ENCODE results near the gene CDC20. TPM values are rescaled to one million over a fixed set of nuclear protein-coding genes. Genes with fewer than 3 reads are reported as not detected.
"Not testable (repeated sequence)": the region's sequence is repeated elsewhere in the genome, so short reads cannot be mapped to it uniquely, and the experiment has no call there.

The CDC20 gene
- total RNA-seq, 2 experiments from 2014 or later = 130 to 141 TPM

DNA sequence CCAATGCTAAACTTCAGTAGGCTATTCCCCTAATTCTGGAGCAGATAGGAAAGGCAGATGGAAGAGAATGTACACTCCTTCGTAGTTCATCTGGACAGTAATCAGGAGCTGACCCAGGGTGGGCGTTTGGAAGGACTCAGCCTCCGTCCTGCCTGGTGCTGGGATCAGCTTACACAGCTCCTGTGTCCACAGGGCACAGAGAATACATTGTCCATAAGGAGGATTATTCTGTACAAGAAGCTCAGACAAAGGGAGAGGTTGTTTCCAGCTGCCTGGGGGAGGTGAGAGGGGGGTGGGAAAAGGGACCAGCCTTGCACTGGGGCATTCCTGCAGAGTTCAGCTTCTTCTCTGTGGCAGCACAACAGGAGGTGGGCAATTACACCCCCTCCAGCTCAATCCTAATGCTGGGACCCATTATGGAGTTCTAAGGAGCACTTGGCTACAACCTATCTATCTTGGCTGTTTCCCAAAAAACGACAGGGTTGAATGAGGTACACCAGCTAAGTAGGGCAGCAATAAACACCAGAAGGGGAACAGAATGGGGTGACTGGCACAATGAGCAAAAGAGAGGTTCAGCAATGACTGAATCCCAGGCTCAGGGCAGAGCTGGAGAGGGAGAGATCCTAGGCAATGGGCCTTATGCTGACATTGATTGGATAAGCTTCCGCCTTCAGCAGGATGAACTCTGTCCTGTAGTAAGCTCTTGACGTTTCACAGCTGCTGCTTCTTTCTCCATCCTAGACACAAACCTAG, 23.4 kb downstream of the CDC20 start:
- H3K9me3 Mint-ChIP-seq = no peaks in the 10 kb centered on the region
- H3K36me3 Mint-ChIP-seq (ENCODE audit: low read depth) = peaks cover 52% of the 10 kb centered on the region
- no peak overlapping the region for H3K27ac Mint-ChIP-seq
- no peak for DNase-seq
- ChIA-PET POLR2A (interaction anchor here (2.0 kb wide), 1 partner anchor 14 kb away, joined by 5 read pairs; the partner anchor contains the start of gene ELOVL1), CTCF (no interaction called here)
- no peaks in the 10 kb centered on the region for H3K27me3 Mint-ChIP-seq
- H3K4me3 Mint-ChIP-seq = no peak overlapping the region
- H3K4me1 Mint-ChIP-seq = no peaks in the 10 kb centered on the region

DNA sequence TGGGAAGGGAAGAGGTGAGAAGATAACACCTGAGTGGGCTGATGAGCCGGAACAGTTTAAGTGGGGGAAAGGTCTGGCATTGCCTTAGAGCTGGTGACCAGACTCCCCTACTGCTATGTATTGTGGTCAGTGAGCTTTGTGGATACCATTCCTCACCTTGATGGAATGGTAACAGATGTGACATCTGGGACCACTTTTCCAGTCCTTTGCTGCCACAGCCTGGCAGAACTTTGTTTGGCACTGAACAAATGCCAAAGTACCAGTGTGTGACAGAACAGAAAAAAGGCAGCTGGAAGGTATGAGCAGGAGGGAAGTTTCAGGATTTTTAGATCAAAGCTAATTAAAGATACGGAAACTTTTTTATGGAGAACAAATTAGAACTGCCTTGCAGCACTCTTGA, 24.7 kb downstream of the CDC20 start:
- POLR2A ChIA-PET = interaction anchor here (1.4 kb wide), 1 partner anchor 71 kb away, joined by 3 read pairs; the partner anchor contains the start of gene HYI

DNA sequence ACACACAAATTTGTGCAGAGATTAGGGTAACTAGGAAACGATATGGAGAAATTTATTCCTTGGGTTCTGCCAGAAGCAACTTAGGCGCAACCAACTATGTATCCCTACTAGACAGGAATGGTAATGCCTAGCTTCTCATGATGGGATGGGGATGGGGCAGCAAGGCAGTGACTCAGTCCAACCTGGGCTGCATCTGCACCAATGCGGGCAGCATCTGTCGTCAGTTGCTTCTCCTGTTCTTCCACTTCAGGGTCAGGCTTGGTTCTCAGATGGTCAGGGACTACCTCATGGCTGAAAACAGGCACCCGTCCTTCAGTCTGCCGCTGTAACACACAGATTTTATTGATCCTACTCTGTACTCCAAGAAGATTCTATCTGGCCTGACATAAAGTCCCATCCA, 27.9 kb downstream of the CDC20 start:
- H3K9me3 Mint-ChIP-seq = no peaks in the 10 kb centered on the region
- H3K36me3 Mint-ChIP-seq (ENCODE audit: low read depth) = peaks cover 47% of the 10 kb centered on the region
- no peak for DNase-seq
- no peak overlapping the region for H3K4me3 Mint-ChIP-seq
- H3K4me1 Mint-ChIP-seq = peaks cover 36% of the 10 kb centered on the region
- ChIA-PET CTCF (interaction anchor here (2.1 kb wide), 1 partner anchor 19 kb away, joined by 6 read pairs; the partner anchor contains the start of gene ELOVL1), POLR2A (interaction anchor here (1.2 kb wide), 1 partner anchor 27 kb away, joined by 3 read pairs; no protein-coding TSS in a partner anchor)
- no peak overlapping the region for H3K27ac Mint-ChIP-seq
- no peaks in the 10 kb centered on the region for H3K27me3 Mint-ChIP-seq

More for the DNA sequence above, 24.7 kb downstream of the CDC20 start:
- Mint-ChIP-seq H3K4me1 (peaks cover 10% of the 10 kb centered on the region), H3K36me3 (ENCODE audit: low read depth) (peaks cover 52% of the 10 kb centered on the region), H3K4me3 (no peak overlapping the region), H3K9me3 (no peaks in the 10 kb centered on the region), H3K27me3 (no peaks in the 10 kb centered on the region), H3K27ac (no peak overlapping the region)
- CTCF ChIA-PET = no interaction called here
- no peak for DNase-seq

DNA sequence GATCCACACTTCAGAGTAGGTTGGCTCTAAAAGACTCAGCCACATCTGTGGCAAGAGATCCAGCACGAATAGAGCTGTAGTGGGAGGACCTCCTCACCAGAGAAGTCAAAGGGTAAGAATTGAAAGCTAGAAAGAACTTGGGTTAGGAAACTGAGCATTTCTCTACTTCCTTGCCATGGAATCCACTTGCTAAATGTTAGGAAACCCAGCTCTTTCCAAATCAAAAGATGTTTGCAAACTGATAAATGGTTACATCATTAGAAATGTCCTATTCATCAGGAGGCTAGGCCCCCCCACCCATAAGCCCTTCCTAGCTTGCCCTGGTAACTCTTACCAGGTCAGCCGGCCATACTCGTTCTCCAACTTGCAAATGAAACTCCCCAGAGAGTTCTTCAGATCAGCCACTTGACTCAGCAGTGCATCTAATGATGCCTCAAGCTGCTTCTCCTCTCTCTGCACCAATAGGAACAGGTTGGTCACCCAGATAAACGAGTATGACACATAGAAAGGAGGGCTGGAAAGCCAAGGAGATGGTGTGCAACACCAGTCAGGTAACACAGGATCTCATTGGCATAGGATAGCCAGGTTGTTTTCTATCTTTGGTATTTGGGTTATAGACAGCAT, 29.3 kb downstream of the CDC20 start:
- peaks cover 45% of the 10 kb centered on the region for H3K36me3 Mint-ChIP-seq (ENCODE audit: low read depth)
- H3K4me3 Mint-ChIP-seq = peak overlapping the region; percentile 100
- peak overlapping the region; percentile 95 for H3K27ac Mint-ChIP-seq
- POLR2A ChIA-PET = interaction anchor here (0.9 to 4.1 kb wide), 6 partner anchors 10 to 262 kb away, joined by 5 to 54 read pairs (median 6); partner anchors contain the start of genes CDC20, ELOVL1 and KDM4A
- CTCF ChIA-PET = interaction anchor here (1.5 to 2.4 kb wide), 3 partner anchors 10 to 20 kb away, joined by 4 to 13 read pairs (median 6); partner anchors contain the start of gene ELOVL1
- H3K9me3 Mint-ChIP-seq = no peaks in the 10 kb centered on the region
- H3K4me1 Mint-ChIP-seq = peaks cover 41% of the 10 kb centered on the region
- H3K27me3 Mint-ChIP-seq = no peaks in the 10 kb centered on the region
- no peak for DNase-seq

DNA sequence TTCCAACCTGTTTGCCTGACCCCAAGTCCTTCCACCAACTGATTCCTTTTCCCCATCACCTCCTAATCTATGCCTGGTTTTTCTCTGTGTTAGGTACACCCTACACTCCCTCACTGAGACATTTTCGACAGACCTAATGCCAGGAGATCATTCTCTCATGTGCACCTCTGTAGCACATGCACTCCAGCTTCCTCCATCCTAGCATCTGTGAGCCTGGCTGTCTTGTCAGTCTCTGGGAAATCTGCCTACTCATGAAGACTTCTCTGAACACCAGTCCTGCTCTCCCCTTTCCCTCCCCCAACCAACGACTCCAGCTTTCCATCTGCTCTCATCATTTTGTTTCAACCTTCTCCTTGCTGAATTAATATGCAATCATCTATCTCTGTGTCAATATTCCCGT, 29.8 kb downstream of the CDC20 start:
- POLR2A ChIA-PET = interaction anchor here (0.9 to 4.1 kb wide), 8 partner anchors 10 to 542 kb away, joined by 3 to 54 read pairs (median 5); partner anchors contain the start of genes CDC20, ELOVL1, KDM4A and ZNF691
- Mint-ChIP-seq H3K27ac (peak overlapping the region; percentile 95), H3K4me1 (peaks cover 41% of the 10 kb centered on the region), H3K36me3 (ENCODE audit: low read depth) (peaks cover 40% of the 10 kb centered on the region), H3K4me3 (peak overlapping the region; percentile 100), H3K27me3 (no peaks in the 10 kb centered on the region), H3K9me3 (no peaks in the 10 kb centered on the region)
- no peak for DNase-seq
- CTCF ChIA-PET = interaction anchor here (1.5 to 2.8 kb wide), 3 partner anchors 11 to 26 kb away, joined by 4 to 13 read pairs (median 13); partner anchors contain the start of gene ELOVL1

DNA sequence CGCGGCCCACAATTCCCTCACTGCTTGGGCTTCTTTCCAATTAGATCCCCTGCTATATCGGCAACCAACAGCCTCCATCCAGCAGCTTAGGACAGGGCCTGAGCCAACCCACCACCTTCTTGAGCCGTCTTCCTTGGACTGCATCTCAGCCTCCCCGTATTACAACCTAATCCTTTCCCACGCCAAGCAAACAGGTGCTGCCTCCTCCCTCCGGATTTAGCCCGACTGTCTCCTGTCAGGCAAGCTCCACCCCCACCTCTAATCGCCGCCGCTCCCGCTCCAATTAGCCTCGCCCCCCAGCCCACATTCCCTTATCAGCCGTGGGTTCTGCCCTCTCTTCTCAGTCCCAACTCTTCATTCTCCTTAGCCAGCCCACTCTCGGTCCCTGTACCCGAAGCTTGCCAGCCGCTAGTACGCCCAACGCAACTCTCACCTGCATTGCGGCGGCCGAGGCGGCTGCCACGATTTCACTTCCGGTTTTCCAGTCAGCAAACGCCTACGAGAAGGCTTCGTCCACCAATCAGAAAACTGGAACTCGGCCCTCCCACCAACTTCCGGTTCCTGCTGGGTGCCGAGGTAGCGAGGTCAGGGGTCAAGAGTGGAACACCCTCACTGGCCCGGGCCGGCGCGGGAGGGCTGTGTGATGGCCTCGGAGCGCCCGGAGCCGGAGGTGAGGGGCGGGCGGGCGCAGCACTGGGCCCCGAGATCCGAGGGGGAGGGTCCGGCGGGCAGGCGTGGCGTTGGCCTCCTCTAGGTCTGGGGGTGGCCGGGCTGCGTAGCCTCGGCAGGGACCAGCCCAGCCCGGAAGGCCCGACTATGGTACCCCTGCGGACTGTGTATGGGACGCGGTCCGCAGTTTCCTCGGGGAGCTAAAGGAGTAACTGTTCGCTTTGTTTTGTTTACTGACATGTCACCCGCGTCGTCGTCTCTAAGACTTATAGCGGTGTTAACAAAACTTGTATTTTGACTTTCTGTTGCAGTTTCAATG, 30.8 kb downstream of the CDC20 start, which contains the start of the genes MED8 and SZT2:
Gene MED8, minus strand, starts transcription at position 475 of the 988 bp plus-strand sequence. Its CDS starts 36 bp downstream, at position 439.
Gene SZT2, plus strand, starts transcription at position 574 of the 988 bp plus-strand sequence. Its CDS starts 70 bp downstream, at position 644.
- Mint-ChIP-seq H3K4me1 (peaks cover 41% of the 10 kb centered on the region), H3K36me3 (ENCODE audit: low read depth) (peaks cover 31% of the 10 kb centered on the region), H3K27me3 (no peaks in the 10 kb centered on the region), H3K4me3 (peak within 1 kb of the TSS; percentile 100), H3K9me3 (no peaks in the 10 kb centered on the region), H3K27ac (peak within 1 kb of the TSS; percentile 95)
- peak; percentile 93 for DNase-seq
- POLR2A ChIA-PET = interaction anchor here (0.6 to 4.1 kb wide), 17 partner anchors 11 to 574 kb away, joined by 3 to 54 read pairs (median 5); partner anchors contain the start of genes CDC20, ELOVL1, HYI and KDM4A
- CTCF ChIA-PET = interaction anchor here (1.0 to 2.8 kb wide), 5 partner anchors 21 to 163 kb away, joined by 3 to 13 read pairs (median 4); partner anchors contain the start of gene ELOVL1

DNA sequence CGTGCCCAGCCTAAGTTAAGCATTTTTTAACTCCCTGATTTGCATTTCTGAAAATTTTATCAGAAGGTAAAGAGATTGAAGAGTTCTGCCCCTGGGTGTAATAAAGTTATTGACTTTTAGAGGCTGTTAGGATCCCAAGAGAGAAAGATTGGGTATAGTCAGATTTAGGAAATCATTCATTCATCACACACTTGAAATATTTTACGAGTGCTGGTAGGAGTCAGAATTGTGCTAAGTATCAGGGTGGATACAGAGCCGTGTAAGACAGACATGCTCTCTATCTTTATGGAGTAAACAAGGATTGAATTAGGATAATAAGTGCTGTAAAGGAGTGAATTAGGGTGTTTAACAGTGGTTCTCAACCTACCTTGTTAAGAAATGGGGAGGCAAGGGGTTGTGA, 33.9 kb downstream of the CDC20 start:
- no peak for DNase-seq
- H3K27ac Mint-ChIP-seq = no peak overlapping the region
- H3K27me3 Mint-ChIP-seq = no peaks in the 10 kb centered on the region
- peaks cover 39% of the 10 kb centered on the region for H3K4me1 Mint-ChIP-seq
- H3K36me3 Mint-ChIP-seq (ENCODE audit: low read depth) = peaks cover 16% of the 10 kb centered on the region
- no peaks in the 10 kb centered on the region for H3K9me3 Mint-ChIP-seq
- ChIA-PET POLR2A (interaction anchor here (0.8 kb wide), 1 partner anchor 24 kb away, joined by 3 read pairs; the partner anchor contains the start of gene ELOVL1), CTCF (no interaction called here)
- H3K4me3 Mint-ChIP-seq = no peak overlapping the region

DNA sequence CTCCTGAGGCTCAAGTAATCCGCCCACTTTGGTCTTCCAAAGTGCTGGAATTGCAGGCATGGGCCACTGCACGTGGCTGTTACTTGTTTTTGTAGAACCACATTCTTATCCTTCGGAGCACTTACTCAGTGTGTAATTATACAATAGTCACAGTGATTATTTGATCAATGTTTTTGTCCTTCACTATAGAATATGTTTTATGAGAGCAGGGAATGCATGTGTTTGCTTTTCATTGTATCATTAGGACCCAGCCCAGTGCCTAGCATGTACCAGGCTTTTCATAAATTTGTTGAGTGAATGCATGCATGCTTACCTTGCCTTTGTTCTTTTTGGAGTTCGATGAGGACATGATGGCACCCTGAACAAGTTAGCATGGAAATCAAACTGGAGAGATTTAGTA, 36.7 kb downstream of the CDC20 start:
- H3K9me3 Mint-ChIP-seq = no peaks in the 10 kb centered on the region
- CTCF ChIA-PET = interaction anchor here (1.2 kb wide), 1 partner anchor 19 kb away, joined by 3 read pairs; no protein-coding TSS in a partner anchor

DNA sequence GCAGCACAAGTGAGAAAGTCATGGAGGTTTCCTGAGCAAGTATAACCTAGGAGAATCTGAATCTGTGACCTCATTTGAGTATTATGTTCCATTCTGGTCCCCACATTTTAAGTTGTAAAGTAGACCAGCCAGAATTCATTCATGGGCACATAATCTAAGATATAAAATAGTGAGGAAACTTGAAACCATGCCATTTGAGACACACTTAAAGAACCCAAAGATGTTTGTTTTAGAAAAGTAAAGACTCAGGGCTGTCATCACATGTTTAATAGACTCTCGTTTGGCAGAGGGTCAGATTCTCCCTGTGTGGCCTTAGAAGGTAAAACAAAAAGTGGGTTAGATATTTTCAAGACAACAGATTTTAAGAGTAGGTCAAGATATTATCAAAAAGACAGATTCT, 37.3 kb downstream of the CDC20 start:
- Mint-ChIP-seq H3K27ac (no peak overlapping the region), H3K4me1 (peaks cover 10% of the 10 kb centered on the region), H3K4me3 (no peak overlapping the region), H3K36me3 (ENCODE audit: low read depth) (peaks cover 13% of the 10 kb centered on the region), H3K9me3 (no peaks in the 10 kb centered on the region), H3K27me3 (no peaks in the 10 kb centered on the region)
- no peak for DNase-seq
- ChIA-PET CTCF (interaction anchor here (1.2 kb wide), 1 partner anchor 18 kb away, joined by 3 read pairs; no protein-coding TSS in a partner anchor), POLR2A (interaction anchor here (1.3 kb wide), 1 partner anchor 38 kb away, joined by 3 read pairs; the partner anchor contains the start of gene CDC20)

More for the DNA sequence above, 36.7 kb downstream of the CDC20 start:
- H3K27ac Mint-ChIP-seq = no peak overlapping the region
- no peak overlapping the region for H3K4me3 Mint-ChIP-seq
- no peaks in the 10 kb centered on the region for H3K27me3 Mint-ChIP-seq
- DNase-seq = no peak
- H3K36me3 Mint-ChIP-seq (ENCODE audit: low read depth) = peaks cover 13% of the 10 kb centered on the region
- POLR2A ChIA-PET = interaction anchor here (1.2 kb wide), 1 partner anchor 27 kb away, joined by 3 read pairs; no protein-coding TSS in a partner anchor
- peaks cover 15% of the 10 kb centered on the region for H3K4me1 Mint-ChIP-seq

DNA sequence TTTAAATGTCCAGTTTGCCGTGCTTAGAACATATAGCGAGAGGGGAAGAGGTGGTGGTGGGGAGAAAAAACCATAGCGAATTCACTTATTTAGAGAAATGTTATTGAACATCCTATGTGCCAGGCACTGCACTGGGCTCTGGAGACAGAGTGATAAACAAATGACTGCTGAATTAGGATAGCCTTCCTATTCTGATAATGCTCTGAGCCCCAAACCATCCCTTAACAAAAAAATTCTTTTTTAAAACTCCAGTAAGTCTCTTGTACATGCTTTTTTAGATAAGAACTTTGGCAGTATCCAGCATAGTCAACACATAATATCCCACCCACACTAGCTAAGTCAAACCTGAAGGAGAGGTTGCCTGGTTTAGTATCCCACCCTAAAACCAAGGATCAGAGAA, 39.4 kb downstream of the CDC20 start:
- no peak overlapping the region for H3K27ac Mint-ChIP-seq
- no peaks in the 10 kb centered on the region for H3K27me3 Mint-ChIP-seq
- POLR2A ChIA-PET = no interaction called here
- peaks cover 2% of the 10 kb centered on the region for H3K4me1 Mint-ChIP-seq
- H3K36me3 Mint-ChIP-seq (ENCODE audit: low read depth) = peaks cover 13% of the 10 kb centered on the region
- H3K4me3 Mint-ChIP-seq = no peak overlapping the region
- no peaks in the 10 kb centered on the region for H3K9me3 Mint-ChIP-seq
- CTCF ChIA-PET = no interaction called here
- no peak for DNase-seq

DNA sequence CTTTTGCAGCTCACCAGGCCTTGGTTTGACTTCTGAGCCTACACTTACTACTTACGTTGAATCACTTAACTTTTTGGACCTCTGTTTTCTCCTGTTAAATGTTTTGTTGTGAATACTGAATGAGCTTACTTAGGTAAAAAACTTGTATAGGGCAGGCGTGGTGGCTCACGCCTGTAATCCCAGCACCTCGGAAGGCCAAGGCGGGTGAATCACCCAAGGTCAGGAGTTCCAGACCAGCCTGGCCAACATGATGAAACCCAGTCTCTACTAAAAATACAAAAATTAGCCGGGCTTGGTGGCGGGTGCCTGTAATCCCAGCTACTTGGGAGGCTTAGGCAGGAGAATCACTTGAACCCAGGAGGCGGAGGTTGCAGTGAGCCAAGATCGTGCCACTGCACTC, 41.7 kb downstream of the CDC20 start:
- not testable (repeated sequence) for H3K9me3 Mint-ChIP-seq, H3K4me3 Mint-ChIP-seq, DNase-seq, H3K4me1 Mint-ChIP-seq, H3K27me3 Mint-ChIP-seq, H3K27ac Mint-ChIP-seq
- H3K36me3 Mint-ChIP-seq (ENCODE audit: low read depth) = peaks cover 28% of the 10 kb centered on the region
- POLR2A ChIA-PET = interaction anchor here (1.3 kb wide), 1 partner anchor 10 kb away, joined by 3 read pairs; no protein-coding TSS in a partner anchor
- CTCF ChIA-PET = interaction anchor here (2.2 kb wide), 1 partner anchor 13 kb away, joined by 7 read pairs; no protein-coding TSS in a partner anchor
